ENCODE results near the gene ZNF33B. TPM values are rescaled to one million over a fixed set of nuclear protein-coding genes. Genes with fewer than 3 reads are reported as not detected.

The ZNF33B gene
- total RNA-seq (2022; extraction: Qiagen RNA extraction) = 5.5 to 9.4 TPM (median 6.6 TPM) in 5 replicates

DNA sequence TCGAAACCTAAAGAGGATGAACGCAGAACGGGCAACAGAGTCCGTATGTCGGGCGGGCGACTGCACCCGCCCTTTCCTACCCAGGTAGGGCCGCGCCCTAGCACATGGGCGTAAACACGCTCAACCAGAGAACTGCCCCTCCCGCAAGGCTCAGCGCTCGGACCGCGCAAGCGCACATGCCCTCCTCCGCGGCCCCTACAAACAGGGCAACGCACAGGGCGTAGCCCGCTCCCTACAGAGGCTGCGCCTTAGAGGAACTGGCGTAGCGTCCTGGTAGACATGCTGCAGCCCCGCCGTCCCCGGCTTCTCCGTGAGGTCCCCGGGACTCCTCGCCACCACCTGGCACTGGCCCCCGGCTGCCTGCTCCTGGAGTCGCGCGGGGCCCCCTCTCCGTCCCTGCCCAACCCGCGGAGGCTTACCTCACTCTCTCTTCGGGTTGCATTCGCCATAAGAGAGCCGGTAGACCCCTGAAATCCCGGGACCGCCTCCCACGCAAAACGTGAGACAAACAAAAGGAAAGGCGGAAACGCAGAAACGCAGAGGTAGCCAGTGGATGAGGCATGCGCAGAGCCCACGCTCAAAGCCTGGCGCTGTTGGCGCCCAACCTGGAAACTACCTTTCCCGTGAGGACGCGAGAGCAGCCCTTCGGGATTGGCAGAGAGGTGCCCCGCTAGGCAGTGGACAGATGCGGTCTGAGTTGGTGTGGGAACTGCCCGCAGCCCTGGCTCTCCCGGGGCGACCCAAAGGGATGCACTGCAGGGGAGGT is at the start of gene ZNF33B:
TSS of gene ZNF33B (minus strand) at position 516 of the 766 bp plus-strand sequence. CDS start 1,642 bp downstream, outside the sequence.

Other genes starting within 250 kb of the ZNF33B start
- gene BMS1, start 144.2 kb upstream of the ZNF33B start, total RNA-seq (2022; extraction: Qiagen RNA extraction) = 21.6 to 29.0 TPM (median 22.0 TPM) in 5 replicates